Psoas muscle (tissue), 8 donors: ENCODE measurements around the gene CAPN15. TPM values are rescaled to one million over a fixed set of nuclear protein-coding genes. Genes with fewer than 3 reads are reported as not detected.

Source experiments
- ATAC-seq, 4 donors: fragments of 200-7000 bp; cut with Tn5 transposase; one replicate each; pipeline ENCODE4 v1.9.1; 2020; ENCODE audit warnings: moderate library complexity in 3 of 4, mild to moderate bottlenecking in 2 of 4
- DNase-seq, 2 donors: peaks; one replicate each; pipeline ENCODE4 v3.0.0-alpha.2; 2020
- H3K27ac ChIP-seq: fragments of 200-600 bp; one replicate; pipeline ENCODE4 v1.8.0; 2022
- H3K27me3 ChIP-seq, 3 donors: fragments of 200-600 bp in 1 of 3; one replicate each; pipeline versions ENCODE4 v1.6.1 to v1.8.0; 2013 to 2022; ENCODE audit warnings: low read length in 2 of 3, mild to moderate bottlenecking in 2 of 3, moderate library complexity in 1 of 3; ENCODE audit not compliant: insufficient read depth in 3 of 3
- H3K36me3 ChIP-seq, 2 donors: fragments of 200-600 bp in 1 of 2; one replicate each; pipeline versions ENCODE4 v1.6.1 to v1.8.0; 2013 to 2022; ENCODE audit warnings: low read depth in 1 of 2, mild to moderate bottlenecking in 1 of 2, moderate library complexity in 1 of 2; ENCODE audit not compliant: insufficient read depth in 1 of 2
- H3K4me1 ChIP-seq: fragments of 200-600 bp; one replicate; pipeline ENCODE4 v1.8.0; 2022
- H3K4me3 ChIP-seq: fragments of 200-600 bp; one replicate; pipeline ENCODE4 v1.8.0; 2022; ENCODE audit warnings: mild to moderate bottlenecking
- H3K9me3 ChIP-seq: fragments of 200-600 bp; one replicate; pipeline ENCODE4 v1.8.0; 2022
- CTCF ChIP-seq: fragments of 200-600 bp; IDR thresholded peaks from one replicate; pipeline ENCODE4 v1.8.0; 2022; ENCODE audit warnings: antibody characterized with exemption
- WGBS, 3 donors: extraction: QIAGEN DNeasy Blood & Tissue Kit; methylation state at CpG; one replicate each; pipeline versions ENCODE4 v1.1.6 to v1.1.7; 2013; 5-methylcytosine and 5-hydroxymethylcytosine counted together
- intact Hi-C, 2 donors: fragments of 100-400 bp; cut with DNase I; formaldehyde crosslinking; loops; one replicate each; pipeline versions ENCODE4 v1.11.0 to v1.14.2; 2022
- polyA plus RNA-seq, 3 donors: library from polyadenylated mRNA; stranded (reverse); fragments of 200-250 nt; gene quantifications; one replicate each; pipeline ENCODE4 v1.2.3, GENCODE V29; 2013
- total RNA-seq, 4 donors: library from RNA; stranded (reverse); fragmentation: NEBNext Ultra II Directional in 2 of 4; extraction: Animal tissue kit (Norgen Biotek cat#: 25700) in 2 of 4; gene quantifications; one replicate each; pipeline versions ENCODE4 v1.2.1 to v1.2.4, GENCODE V29; 2021 to 2023
- donor health status: healthy with polysubstance abuse.
- donor health status: DM: no; HTN: no; CAD: no; lungs with moderate emphysema.
- donor health status: Bipolar disorder and iron deficiency.
- donor health status: healthy.
- donor health status: DM: yes; HTN: yes; CAD: no.
- donor health status: DM: no; HTN: no; CAD: no.
- donor health status: DM: no; HTN: no; CAD: no.
- donor health status: DM: yes; HTN: yes; CAD: no.

CAPN15 gene
- total and polyA plus RNA-seq, 7 donors = 14.9 to 32.1 (median 25.5) TPM

GRCh38 chr16:554640-555365 lies 27.3 kb downstream of the CAPN15 start:
- Histone ChIP-seq H3K36me3 (peaks cover 8 to 34% of the 10 kb centered on the region in 2 donors), H3K9me3 (no peaks in the 10 kb centered on the region), H3K4me3 (no peak overlapping the region), H3K27me3 (peaks cover 0 to 17% (median 3%) of the 10 kb centered on the region in 3 donors), H3K27ac (no peak overlapping the region), H3K4me1 (no peaks in the 10 kb centered on the region)
- WGBS, 3 donors = 49 to 64% (median 54%) methylated on average over 46 to 54 of the region's 54 CpGs
- ATAC-seq (peak in 2 of 4 donors; percentile 26 to 44), DNase-seq (peak in 1 of 2 donors; percentile 69)
- intact Hi-C loops = no loop called here
- TF ChIP-seq CTCF = no peak

- 42 to 58% (median 45%) methylated on average over 23 to 32 of the region's 32 CpGs for WGBS, 3 donors
- no peak for TF ChIP-seq CTCF
- Histone ChIP-seq H3K4me1 (no peaks in the 10 kb centered on the region), H3K36me3 (peaks cover 8 to 28% of the 10 kb centered on the region in 2 donors), H3K27ac (no peak overlapping the region), H3K9me3 (no peaks in the 10 kb centered on the region), H3K4me3 (no peak overlapping the region), H3K27me3 (peaks cover 0 to 24% (median 6%) of the 10 kb centered on the region in 3 donors)
- intact Hi-C loops = no loop called here
- DNase-seq = no peak
- peak; percentile 7 to 32 (median 20) for ATAC-seq
These were observed 28.3 kb downstream of the CAPN15 start for GRCh38 chr16:555528-556473.

DNA sequence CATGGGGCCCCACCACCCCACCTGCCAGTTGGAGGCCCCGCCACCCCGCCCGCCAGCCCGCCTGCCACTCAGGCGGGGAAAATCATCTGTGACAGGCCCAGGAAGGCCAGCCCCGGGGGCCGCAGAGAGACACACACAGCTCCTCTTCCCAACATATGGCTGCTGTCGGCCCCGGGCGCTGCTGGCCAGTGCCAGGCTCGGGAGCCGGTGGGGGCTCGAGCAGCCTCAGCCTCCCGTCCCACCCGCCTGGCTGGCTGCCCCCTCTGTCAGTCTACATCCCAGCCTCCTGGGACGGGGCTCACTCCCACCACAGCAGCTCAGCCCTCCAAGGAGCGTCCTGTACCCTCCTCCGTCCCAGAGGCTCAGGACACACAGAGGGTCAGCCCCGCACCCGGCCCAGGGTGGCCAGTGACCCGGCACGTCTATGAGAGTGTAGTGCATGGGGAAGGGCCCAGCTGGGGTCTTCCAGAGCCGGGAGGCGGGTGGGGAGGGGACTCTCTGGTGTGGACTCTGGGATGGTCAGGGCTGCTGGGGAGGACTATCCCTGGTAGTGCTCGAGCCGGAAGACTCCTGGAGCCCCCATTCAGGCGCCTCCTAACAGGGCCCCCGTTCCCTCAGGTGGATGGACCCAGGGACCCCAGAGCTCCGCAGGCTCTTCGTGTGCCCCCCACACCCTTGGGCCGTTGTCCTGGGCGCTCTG lies 29.1 kb downstream of the CAPN15 start:
- intact Hi-C loops = no loop called here
- Histone ChIP-seq H3K36me3 (peaks cover 8 to 23% of the 10 kb centered on the region in 2 donors), H3K4me1 (no peaks in the 10 kb centered on the region), H3K27ac (no peak overlapping the region), H3K27me3 (peaks cover 0 to 33% (median 10%) of the 10 kb centered on the region in 3 donors), H3K4me3 (no peak overlapping the region), H3K9me3 (no peaks in the 10 kb centered on the region)
- ATAC-seq (no peak), DNase-seq (no peak)
- TF ChIP-seq CTCF = no peak
- WGBS, 3 donors = 76 to 77% (median 77%) methylated on average over 23 to 32 of the region's 32 CpGs

DNA sequence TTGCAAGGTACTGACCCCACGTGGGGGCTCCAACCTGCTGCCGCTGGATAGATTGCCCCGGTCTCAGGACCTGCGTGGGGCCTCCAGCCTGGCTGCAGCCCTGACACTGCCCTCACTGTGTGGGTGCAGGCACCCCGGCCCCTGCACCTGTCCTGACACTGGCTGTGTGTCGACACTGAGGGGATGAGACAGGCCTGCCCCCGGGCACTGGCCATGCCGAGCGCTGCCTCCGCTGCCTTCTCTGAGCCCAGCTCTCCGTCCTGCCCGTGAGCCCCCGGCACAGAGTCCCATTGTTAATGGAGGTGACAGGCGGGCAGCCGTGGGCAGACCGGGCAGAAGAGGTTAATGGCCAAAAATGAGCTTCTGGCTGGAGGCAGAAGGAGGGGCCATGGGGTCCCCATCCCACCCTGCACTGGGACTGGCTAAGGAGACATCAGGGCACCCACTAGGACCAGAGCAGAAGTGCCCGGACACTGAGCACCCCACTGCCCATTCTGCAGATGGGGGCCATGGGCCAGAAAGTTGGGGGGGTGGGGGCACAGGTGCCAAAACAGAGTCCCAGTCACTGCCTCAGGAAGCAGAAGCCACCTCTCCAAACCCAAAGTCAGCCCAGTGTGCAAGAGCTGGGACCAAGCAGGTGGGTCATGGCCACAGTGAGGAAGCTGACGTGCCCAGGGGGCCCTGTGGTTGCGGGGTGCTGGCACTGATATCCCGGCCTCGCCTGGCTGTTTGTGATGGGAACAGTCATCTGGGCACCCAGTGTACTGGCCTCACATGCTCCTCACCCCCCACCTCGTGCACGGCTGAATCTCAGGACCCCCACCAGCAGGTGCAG lies 30.2 kb downstream of the CAPN15 start:
- TF ChIP-seq CTCF = no peak
- H3K27me3 ChIP-seq = peaks cover 0 to 40% (median 15%) of the 10 kb centered on the region in 3 donors
- H3K36me3 ChIP-seq = peaks cover 0 to 12% of the 10 kb centered on the region in 2 donors
- H3K9me3 ChIP-seq = no peaks in the 10 kb centered on the region
- DNase-seq (no peak), ATAC-seq (no peak)
- intact Hi-C loops = no loop called here
- H3K4me1 ChIP-seq = no peaks in the 10 kb centered on the region
- no peak overlapping the region for H3K4me3 ChIP-seq
- 79 to 83% (median 79%) methylated on average over 22 to 23 of the region's 23 CpGs for WGBS, 3 donors
- H3K27ac ChIP-seq = no peak overlapping the region
